ENCODE results near the gene FAM149A.

DNA sequence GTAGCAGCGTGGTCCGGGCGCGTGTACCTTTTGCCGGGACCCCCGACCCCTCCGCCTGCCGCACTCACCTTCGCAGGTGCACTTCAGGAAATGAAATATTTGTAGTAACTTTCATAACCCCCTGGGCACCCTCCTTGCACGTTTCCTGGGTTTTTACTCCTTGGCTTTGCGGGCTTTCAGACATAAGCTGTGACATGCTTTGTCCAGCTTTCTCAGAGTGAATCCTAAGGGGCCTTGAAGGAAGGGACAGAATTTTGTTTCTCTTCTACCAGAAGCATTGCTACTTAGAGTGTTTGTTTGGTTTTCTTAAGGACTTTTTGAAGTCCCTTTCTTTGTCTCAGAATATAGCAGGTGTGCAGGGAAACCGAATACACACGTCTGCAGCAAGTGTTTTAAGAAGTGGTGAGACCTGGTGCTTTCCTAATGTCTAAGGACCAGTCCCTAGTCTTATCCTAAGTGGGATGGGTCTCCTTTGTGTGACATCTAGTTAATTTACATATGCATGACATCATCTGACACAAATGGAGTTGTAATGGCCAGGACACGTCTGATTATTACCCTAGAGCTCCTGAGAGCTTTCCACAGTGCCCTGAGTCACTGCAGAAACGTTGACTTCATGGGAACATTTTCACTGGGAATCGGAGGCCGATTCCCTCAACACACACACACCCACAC is 1.3 kb downstream of the FAM149A start:
- TF ChIP-seq CTCF (IDR thresholded peaks at IDR 0.05) (no peak), POLR2A (IDR thresholded peaks at IDR 0.05) (no peak), POLR2AphosphoS5 (IDR thresholded peaks at IDR 0.05; ENCODE audit: insufficient read depth in 1 of 2, low read depth in 1 of 2) (no peak)
